ENCODE data around the gene DIPK2B. TPM values are rescaled to one million over a fixed set of nuclear protein-coding genes. Genes with fewer than 3 reads are reported as not detected.

DIPK2B gene
- total and polyA plus RNA-seq, 4 donors = 0.61 to 24.8 (median 0.89) TPM

GRCh38 chrX:45154462-45154861 is 46.2 kb downstream of the DIPK2B start (continued):
- no peak for TF ChIP-seq MAX (IDR thresholded peaks at IDR 0.05)
- TF ChIP-seq HNF4G (IDR thresholded peaks at IDR 0.05) = no peak

- Histone ChIP-seq H3K36me3 (ENCODE audit: control insufficient read depth in 4 of 4, insufficient read depth in 3 of 4, low read depth in 1 of 4, low read length in 3 of 4) (no peaks in the 10 kb centered on the region), H3K4me3 (ENCODE audit: low read depth in 1 of 3, low read length in 3 of 3) (no peak overlapping the region), H3K27ac (ENCODE audit: low read depth in 1 of 2, low read length in 2 of 2) (no peak overlapping the region), H3K4me1 (ENCODE audit: control insufficient read depth in 4 of 4, insufficient read depth in 4 of 4, low read length in 3 of 4) (no peaks in the 10 kb centered on the region), H3K9ac (ENCODE audit: low read depth in 1 of 2, low read length in 2 of 2) (no peak overlapping the region), H3K27me3 (ENCODE audit: control insufficient read depth in 4 of 4, insufficient read depth in 4 of 4, low read length in 3 of 4) (no peaks in the 10 kb centered on the region), H3K9me3 (ENCODE audit: control insufficient read depth in 4 of 4, low read length in 3 of 4) (no peaks in the 10 kb centered on the region)
- TF ChIP-seq NR2F2 (IDR thresholded peaks at IDR 0.05) (no peak), HNF4A (conservative IDR thresholded peaks at IDR 0.05) (no peak), ATF3 (IDR thresholded peaks at IDR 0.05) (no peak), FOXA1 (IDR thresholded peaks at IDR 0.05) (no peak), FOXA2 (IDR thresholded peaks at IDR 0.05) (no peak), SP1 (IDR thresholded peaks at IDR 0.05) (no peak), ZBTB33 (IDR thresholded peaks at IDR 0.05) (no peak), EGR1 (IDR thresholded peaks at IDR 0.05; ENCODE audit: low read depth in 2 of 2) (no peak), RAD21 (IDR thresholded peaks at IDR 0.05) (no peak)
- 91% methylated on average over 4 of the region's 4 CpGs for WGBS
- no peak for DNase-seq (ENCODE audit: low spot score)
Measured at GRCh38 chrX:45154033-45154360, 46.7 kb downstream of the DIPK2B start.
